Anterior cingulate cortex (tissue), 58 donors: ENCODE measurements around the gene SMU1.
"Not testable (repeated sequence)": the region's sequence is repeated elsewhere in the genome, so short reads cannot be mapped to it uniquely, and the experiment has no call there.

Experiments
- DNase-seq, 58 donors: peaks; one replicate each; lab custom pipeline; 2025; lab: John Stamatoyannopoulos, UW

The SMU1 gene

GRCh38 chr9:33106372-33106771, 29.9 kb upstream of the SMU1 start:
- no peak for DNase-seq

GRCh38 chr9:33105959-33106358, 29.5 kb upstream of the SMU1 start:
- DNase-seq = no peak

- no peak for DNase-seq
Observed at GRCh38 chr9:33105504-33105903, 29.0 kb upstream of the SMU1 start.

GRCh38 chr9:33104401-33104800, 27.9 kb upstream of the SMU1 start:
- no peak for DNase-seq

- no peak for DNase-seq
Observed at GRCh38 chr9:33103501-33104281, 27.2 kb upstream of the SMU1 start.

DNA sequence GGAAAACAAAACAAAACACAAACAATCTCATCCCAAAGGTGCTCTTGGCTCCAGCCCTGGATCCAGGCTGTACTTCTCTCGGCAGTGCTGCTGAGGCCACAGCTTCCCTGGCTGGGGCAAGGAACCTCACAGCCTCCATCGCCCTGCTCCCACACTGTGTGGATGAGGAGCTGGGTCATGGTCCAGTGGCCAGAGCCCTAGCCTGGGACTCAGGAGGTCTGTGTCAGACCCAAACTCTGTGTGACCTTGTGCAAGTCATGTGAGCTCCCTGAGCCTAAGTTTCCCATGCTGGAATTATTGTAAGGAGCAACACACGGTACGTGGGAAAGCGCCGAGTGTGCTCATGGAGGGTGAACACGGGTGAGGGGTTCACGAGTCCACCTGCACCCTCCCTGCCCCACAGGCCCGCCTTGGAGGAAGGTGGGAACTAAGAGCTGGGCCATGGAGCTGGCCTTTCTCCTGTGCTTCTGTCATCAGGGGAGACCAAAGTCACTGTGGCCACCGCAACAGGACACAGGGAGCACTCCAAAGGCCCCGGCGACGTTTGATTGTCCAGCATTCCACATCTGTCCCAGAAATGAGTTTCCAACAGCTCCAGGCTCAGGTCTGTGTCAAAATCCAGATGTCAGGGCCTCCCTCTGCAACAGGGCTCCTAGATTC, 26.2 kb upstream of the SMU1 start:
- no peak for DNase-seq

DNA sequence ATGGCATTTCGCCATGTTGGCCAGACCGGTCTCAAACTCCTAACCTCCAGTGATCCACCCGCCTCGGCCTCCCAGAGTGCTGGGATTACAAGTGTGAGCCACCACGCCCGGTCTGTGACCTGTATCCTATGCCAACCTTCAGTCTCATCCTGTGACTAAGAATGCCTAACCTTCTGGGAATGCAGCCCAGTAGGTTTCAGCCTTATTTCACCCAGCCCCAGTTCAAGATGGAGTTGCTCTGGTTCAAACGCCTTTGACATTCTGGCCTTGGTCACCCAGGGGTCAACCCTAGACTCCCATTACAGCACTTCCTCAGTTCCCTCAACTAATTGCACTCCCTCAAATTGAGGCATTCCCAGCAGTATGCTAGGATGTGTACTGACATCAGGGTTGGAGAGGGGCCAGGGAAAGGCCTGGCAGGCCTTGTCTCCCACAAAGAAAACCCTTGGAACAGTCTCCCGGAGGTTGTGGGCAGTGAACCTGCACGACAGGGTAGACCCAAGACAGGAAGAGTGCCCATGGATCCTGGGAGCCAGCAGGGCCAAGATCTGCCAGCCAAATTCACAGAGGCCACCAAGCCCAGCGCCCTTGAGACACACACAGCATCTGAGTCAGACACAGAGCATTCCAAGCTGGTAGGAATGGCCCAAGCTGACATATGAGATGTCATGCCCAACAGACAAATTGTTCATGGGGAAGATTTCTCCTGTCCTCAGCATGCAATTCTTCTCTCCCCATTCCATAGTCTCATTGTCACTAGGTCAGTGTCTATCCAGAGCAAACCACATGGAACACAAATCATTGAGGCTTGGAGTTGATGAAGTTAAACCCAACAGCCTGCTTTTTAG, 24.9 kb upstream of the SMU1 start:
- DNase-seq = peak in 9 of 58 donors; percentile 7 to 40 (median 19)

DNA sequence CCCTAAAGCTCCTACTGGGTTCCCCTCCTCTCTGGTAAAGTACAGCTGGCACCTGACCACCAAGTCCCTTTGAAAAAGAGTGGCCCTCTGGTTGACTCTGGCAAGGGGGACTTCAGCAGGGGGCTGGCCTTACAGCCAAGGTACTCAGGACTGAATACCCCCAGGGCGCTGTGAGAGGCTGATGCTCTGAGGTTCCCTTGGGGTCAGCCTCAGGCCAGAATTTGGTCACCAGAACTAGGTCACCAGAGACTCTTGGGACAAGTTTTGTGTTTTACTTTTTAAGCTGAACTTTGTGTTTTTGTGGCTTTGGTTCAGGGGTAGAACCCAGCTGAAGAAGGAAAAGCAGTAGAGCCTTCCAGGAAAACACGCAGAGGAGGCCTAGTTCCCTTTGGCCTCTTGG, 23.3 kb upstream of the SMU1 start:
- no peak for DNase-seq

GRCh38 chr9:33097192-33097591, 20.7 kb upstream of the SMU1 start:
- no peak for DNase-seq

GRCh38 chr9:33092634-33093033, 16.2 kb upstream of the SMU1 start:
- no peak for DNase-seq

GRCh38 chr9:33085672-33086071, 9.2 kb upstream of the SMU1 start:
- not testable (repeated sequence) for DNase-seq

GRCh38 chr9:33082538-33083326, 6.3 kb upstream of the SMU1 start:
- peak in 21 of 58 donors; percentile 7 to 47 (median 16) for DNase-seq

DNA sequence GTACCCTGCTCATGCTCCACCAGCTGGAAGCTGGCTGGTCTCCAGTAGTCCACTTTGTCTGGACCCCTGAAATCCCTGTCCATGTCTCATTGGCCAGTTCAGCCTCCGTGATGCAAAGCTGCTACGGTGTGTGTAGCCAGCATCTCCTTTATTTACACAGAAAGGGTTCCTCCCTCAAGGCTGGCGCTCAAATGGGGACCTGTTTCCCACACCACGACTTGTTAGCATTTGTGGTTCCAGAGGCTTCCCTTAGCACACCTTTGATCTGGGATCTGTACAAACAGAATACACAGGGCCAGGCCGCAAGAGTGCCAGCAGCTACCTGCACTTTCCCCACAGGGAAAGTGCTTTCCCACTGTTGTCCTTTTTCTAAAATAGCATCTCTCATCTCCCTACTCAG, 5.7 kb upstream of the SMU1 start:
- DNase-seq = no peak

DNA sequence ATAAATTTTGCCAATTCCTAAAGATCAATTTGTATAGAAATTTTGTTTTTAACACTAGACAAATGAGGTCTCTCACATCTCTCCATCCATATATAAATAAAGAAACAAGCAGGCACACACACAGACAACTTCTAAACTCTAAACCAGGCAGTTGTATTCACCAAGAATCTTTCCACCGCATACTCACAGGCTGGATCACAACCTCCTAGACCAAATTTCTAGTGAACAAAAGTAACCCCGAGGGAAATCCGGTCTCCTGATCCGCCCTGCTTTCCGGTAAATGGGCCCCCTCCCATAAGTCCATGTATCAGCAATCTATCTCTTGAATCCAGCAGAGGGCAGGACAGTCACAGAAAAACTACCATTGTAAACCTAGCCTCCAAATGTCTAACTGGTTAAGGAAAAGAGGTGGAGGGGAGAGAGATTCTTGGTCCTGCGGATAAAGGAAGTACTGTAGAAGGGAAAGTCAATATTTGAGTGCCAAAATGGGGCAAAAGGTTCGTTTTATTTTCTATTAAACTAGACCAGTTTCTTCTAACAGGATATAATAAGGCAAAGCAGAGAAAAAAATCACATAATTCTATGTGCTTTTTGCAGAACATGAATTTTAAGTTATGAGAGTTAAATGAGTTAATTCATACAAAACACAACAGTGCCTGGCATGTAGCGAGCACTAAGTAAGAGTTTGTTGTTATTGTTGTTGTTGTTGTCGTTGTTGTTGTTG, 4.8 kb upstream of the SMU1 start:
- DNase-seq = peak in 38 of 58 donors; percentile 6 to 80 (median 30)

- no peak for DNase-seq
Observed at GRCh38 chr9:33080534-33080933, 4.1 kb upstream of the SMU1 start.

DNA sequence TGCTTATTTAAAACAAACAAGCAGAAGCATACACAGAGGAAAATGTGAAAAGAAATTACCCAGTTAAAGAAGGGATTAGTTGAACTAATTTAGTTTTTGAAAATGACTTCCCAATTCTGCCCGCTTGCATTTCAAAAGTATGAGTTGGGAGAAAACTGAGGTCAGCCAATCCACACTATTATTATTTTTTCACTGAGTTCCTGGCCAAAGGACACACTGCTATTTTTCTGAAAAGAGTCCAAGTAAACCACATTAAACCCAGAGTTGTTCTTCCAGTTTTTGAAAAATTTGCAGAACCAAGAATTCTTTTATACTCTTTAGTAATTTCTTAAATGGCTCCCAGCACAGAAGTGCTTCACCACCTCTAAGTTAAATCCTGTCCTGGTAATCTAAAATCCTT, 7.5 kb downstream of the SMU1 start:
- no peak for DNase-seq

- peak in 1 of 58 donors; percentile 13 for DNase-seq
Observed at GRCh38 chr9:33065157-33066076, 11.1 kb downstream of the SMU1 start.

- DNase-seq = no peak
Observed at GRCh38 chr9:33051144-33051543, 25.3 kb downstream of the SMU1 start.
